Erythroblast (primary cell): ENCODE data around the gene PLRG1.

Experiments
- GATA1 ChIP-seq: IDR thresholded peaks from 2 replicates; pipeline ENCODE4 v1.6.1; 2011; ENCODE audit warnings: low read depth, mild to moderate bottlenecking, control low read depth, low read length, moderate library complexity
- POLR2A ChIP-seq: IDR thresholded peaks from 2 replicates; pipeline ENCODE4 v1.6.1; 2011; ENCODE audit warnings: mild to moderate bottlenecking, low read length

GRCh38 chr4:154583677-154584076, 33.5 kb upstream of the PLRG1 start:
- no peak for TF ChIP-seq POLR2A
- no peak for TF ChIP-seq GATA1
